Measurements from ENCODE around the gene DAPL1.

Gene DAPL1

DNA sequence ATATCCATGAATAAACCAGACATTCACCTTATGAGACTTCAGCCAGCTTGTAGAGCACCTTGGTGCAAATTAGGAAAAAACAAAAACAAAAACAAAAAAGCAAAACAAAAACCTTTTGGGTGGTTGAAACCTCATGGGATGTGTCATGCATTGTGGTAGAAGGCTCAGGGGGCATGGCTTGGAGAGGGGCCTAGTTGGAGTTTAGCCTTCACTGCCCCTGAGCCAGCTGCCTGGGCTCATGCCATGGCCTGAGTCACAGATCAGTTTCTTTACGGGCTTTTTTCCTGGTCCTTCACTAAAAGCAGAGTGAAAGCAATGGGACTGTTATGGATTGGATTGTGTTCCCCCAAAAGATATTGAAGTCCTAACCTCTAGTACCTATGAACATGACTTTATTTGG lies 22.0 kb upstream of the DAPL1 start:
- Histone ChIP-seq H2AFZ (ENCODE audit: low read depth, low read length) (no peak overlapping the region), H3K27ac (ENCODE audit: low read length) (no peak overlapping the region), H3K4me3 (ENCODE audit: low read length) (no peak overlapping the region), H3K79me2 (ENCODE audit: low read length) (no peaks in the 10 kb centered on the region), H3K9me3 (ENCODE audit: insufficient read depth, low read length) (no peaks in the 10 kb centered on the region), H3K9ac (ENCODE audit: low read length) (no peak overlapping the region), H3K4me1 (ENCODE audit: low read length) (no peaks in the 10 kb centered on the region), H3K36me3 (replicated peaks; ENCODE audit: low read depth, low read length) (no peaks in the 10 kb centered on the region), H4K20me1 (ENCODE audit: insufficient read depth, low read length) (no peaks in the 10 kb centered on the region), H3K4me2 (ENCODE audit: low read length) (no peak overlapping the region), H3K27me3 (ENCODE audit: low read depth, low read length) (no peaks in the 10 kb centered on the region)
- TF ChIP-seq, protein P1, sequence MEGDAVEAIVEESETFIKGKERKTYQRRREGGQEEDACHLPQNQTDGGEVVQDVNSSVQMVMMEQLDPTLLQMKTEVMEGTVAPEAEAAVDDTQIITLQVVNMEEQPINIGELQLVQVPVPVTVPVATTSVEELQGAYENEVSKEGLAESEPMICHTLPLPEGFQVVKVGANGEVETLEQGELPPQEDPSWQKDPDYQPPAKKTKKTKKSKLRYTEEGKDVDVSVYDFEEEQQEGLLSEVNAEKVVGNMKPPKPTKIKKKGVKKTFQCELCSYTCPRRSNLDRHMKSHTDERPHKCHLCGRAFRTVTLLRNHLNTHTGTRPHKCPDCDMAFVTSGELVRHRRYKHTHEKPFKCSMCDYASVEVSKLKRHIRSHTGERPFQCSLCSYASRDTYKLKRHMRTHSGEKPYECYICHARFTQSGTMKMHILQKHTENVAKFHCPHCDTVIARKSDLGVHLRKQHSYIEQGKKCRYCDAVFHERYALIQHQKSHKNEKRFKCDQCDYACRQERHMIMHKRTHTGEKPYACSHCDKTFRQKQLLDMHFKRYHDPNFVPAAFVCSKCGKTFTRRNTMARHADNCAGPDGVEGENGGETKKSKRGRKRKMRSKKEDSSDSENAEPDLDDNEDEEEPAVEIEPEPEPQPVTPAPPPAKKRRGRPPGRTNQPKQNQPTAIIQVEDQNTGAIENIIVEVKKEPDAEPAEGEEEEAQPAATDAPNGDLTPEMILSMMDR (IDR thresholded peaks at IDR 0.05; ENCODE audit: low read depth, low read length): no peak
- no peak for TF ChIP-seq EZH2phosphoT487 (IDR thresholded peaks at IDR 0.05; ENCODE audit: low read depth)

DNA sequence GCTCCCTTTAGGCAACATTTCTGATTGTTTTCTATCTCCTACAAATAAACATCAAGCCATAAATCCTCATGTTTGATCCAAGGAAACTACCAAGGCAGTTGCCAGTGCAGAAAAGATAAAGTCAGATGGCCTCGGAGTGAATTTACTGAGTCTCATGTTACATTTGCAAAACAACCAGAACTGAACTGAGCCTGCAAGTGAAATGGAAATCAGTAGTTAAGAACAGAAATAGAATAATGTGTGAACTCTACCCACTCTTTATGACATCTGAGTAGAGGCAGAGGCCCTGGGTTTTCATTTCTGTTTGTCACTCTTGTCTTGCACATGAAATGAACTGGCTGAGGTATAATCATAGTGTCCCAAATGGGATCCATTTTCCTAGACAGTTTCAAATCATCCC lies 20.4 kb upstream of the DAPL1 start:
- H3K4me2 ChIP-seq (ENCODE audit: low read length): no peak overlapping the region
- no peak overlapping the region for H3K27ac ChIP-seq (ENCODE audit: low read length)
- H3K4me1 ChIP-seq (ENCODE audit: low read length): no peaks in the 10 kb centered on the region
- no peaks in the 10 kb centered on the region for H3K79me2 ChIP-seq (ENCODE audit: low read length)
- no peak overlapping the region for H3K4me3 ChIP-seq (ENCODE audit: low read length)
- H2AFZ ChIP-seq (ENCODE audit: low read depth, low read length): no peak overlapping the region
- H4K20me1 ChIP-seq (ENCODE audit: insufficient read depth, low read length): no peaks in the 10 kb centered on the region
- no peaks in the 10 kb centered on the region for H3K9me3 ChIP-seq (ENCODE audit: insufficient read depth, low read length)
- TF ChIP-seq, protein P1 (IDR thresholded peaks at IDR 0.05; ENCODE audit: low read depth, low read length): no peak
- no peak for TF ChIP-seq EZH2phosphoT487 (IDR thresholded peaks at IDR 0.05; ENCODE audit: low read depth)
- H3K27me3 ChIP-seq (ENCODE audit: low read depth, low read length): peaks cover 6% of the 10 kb centered on the region
- H3K36me3 ChIP-seq (replicated peaks; ENCODE audit: low read depth, low read length): no peaks in the 10 kb centered on the region
- no peak overlapping the region for H3K9ac ChIP-seq (ENCODE audit: low read length)

DNA sequence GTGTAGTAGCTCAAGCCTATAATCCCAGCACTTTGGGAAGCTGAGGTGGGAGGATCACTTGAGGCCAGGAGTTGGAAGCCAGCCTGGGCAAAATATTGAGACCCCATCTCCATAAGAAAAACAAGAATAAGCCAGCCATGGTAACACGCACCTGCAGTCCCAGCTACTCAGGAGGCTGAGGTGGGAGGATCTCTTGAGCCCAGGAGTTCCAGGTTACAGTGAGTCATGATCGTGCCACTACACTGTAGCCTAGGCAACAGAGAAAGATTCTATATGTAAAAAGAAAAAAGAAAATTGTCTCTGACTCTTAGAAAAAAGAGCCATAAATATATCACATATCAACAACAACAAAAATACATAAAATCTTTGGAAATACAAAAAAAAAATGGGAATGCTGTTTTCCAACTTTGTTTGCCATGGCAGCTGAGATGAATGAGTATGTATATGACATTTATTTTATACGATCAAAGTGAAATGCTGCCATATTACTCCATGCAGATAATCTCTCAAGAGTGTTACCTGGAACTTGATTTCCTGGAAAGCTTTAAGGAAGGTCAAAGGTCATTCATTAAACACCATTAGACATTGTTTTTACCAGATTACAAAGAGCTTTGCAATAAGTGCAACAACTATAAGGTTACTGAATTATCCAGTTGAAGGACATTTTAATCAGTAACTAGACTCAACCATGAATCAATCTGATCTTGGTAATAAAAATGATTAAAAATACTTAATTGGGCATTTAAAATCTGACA lies 19.7 kb upstream of the DAPL1 start:
- Histone ChIP-seq H3K4me1 (ENCODE audit: low read length) (no peaks in the 10 kb centered on the region), H3K27ac (ENCODE audit: low read length) (no peak overlapping the region), H4K20me1 (ENCODE audit: insufficient read depth, low read length) (no peaks in the 10 kb centered on the region), H3K27me3 (ENCODE audit: low read depth, low read length) (peaks cover 6% of the 10 kb centered on the region), H3K36me3 (replicated peaks; ENCODE audit: low read depth, low read length) (no peaks in the 10 kb centered on the region), H3K9me3 (ENCODE audit: insufficient read depth, low read length) (no peaks in the 10 kb centered on the region), H2AFZ (ENCODE audit: low read depth, low read length) (no peak overlapping the region), H3K79me2 (ENCODE audit: low read length) (no peaks in the 10 kb centered on the region), H3K4me2 (ENCODE audit: low read length) (no peak overlapping the region), H3K9ac (ENCODE audit: low read length) (no peak overlapping the region), H3K4me3 (ENCODE audit: low read length) (no peak overlapping the region)
- no peak for TF ChIP-seq EZH2phosphoT487 (IDR thresholded peaks at IDR 0.05; ENCODE audit: low read depth)
- TF ChIP-seq, protein P1 (IDR thresholded peaks at IDR 0.05; ENCODE audit: low read depth, low read length): no peak

DNA sequence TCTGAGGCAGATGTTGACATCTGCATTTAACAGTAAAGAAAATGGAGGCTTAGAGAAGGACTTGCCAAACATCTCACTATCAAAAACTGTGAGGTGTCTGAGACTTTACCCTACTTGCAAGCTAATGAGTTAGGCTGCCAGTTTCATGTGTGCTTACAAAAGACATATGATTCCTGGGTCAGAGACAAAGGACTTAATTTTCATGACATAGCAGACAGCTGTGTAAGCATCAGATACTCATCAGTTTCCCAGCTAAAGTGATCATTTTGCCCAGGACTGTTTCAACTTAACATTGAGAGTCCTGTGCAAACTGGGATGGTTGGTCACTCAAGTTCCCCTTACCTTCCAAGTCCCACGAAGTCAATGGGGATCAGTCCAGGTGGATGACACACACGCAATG lies 18.9 kb upstream of the DAPL1 start:
- Histone ChIP-seq H3K4me2 (ENCODE audit: low read length) (no peak overlapping the region), H3K4me1 (ENCODE audit: low read length) (no peaks in the 10 kb centered on the region), H3K9ac (ENCODE audit: low read length) (no peak overlapping the region), H3K9me3 (ENCODE audit: insufficient read depth, low read length) (no peaks in the 10 kb centered on the region), H3K4me3 (ENCODE audit: low read length) (no peak overlapping the region), H3K36me3 (replicated peaks; ENCODE audit: low read depth, low read length) (no peaks in the 10 kb centered on the region), H3K27ac (ENCODE audit: low read length) (no peak overlapping the region), H3K79me2 (ENCODE audit: low read length) (no peaks in the 10 kb centered on the region), H4K20me1 (ENCODE audit: insufficient read depth, low read length) (no peaks in the 10 kb centered on the region), H3K27me3 (ENCODE audit: low read depth, low read length) (peaks cover 6% of the 10 kb centered on the region), H2AFZ (ENCODE audit: low read depth, low read length) (no peak overlapping the region)
- TF ChIP-seq EZH2phosphoT487 (IDR thresholded peaks at IDR 0.05; ENCODE audit: low read depth): no peak
- TF ChIP-seq, protein P1 (IDR thresholded peaks at IDR 0.05; ENCODE audit: low read depth, low read length): no peak

Measured in OCI-LY3 (cell line).